Measurements from ENCODE around the gene TBXAS1. TPM values are rescaled to one million over a fixed set of nuclear protein-coding genes. Genes with fewer than 3 reads are reported as not detected.

The TBXAS1 gene
- total and polyA plus RNA-seq, 2 of the 8 experiments (the other 6 are each of a cell fraction or from before 2014, with no cell fraction given) = 0.86 to 2.1 TPM

GRCh38 chr7:139984642-139985539 is 155.8 kb downstream of the TBXAS1 start (continued):
- TF ChIP-seq TBP (IDR thresholded peaks at IDR 0.05; ENCODE audit: low read depth, low read length) = no peak
- TF ChIP-seq CHD2 (IDR thresholded peaks at IDR 0.05; ENCODE audit: low read length) = no peak
- TF ChIP-seq EP300 (IDR thresholded peaks at IDR 0.05; ENCODE audit: borderline replicate concordance in 1 of 2, low read depth in 2 of 2, low read length in 2 of 2) = no peak
- no peak for TF ChIP-seq SIX5 (IDR thresholded peaks at IDR 0.05; ENCODE audit: low read depth, low read length)
- no peak for TF ChIP-seq JUN (IDR thresholded peaks at IDR 0.05; ENCODE audit: low read depth, low read length)
- TF ChIP-seq RBBP5 (IDR thresholded peaks at IDR 0.05; ENCODE audit: borderline replicate concordance, low read depth, low read length) = no peak
- TF ChIP-seq SAP30 (IDR thresholded peaks at IDR 0.05; ENCODE audit: insufficient read depth, insufficient replicate concordance, low read length) = no peak
- no peak for TF ChIP-seq YY1 (IDR thresholded peaks at IDR 0.05; ENCODE audit: low read depth, low read length)
- TF ChIP-seq TCF12 (IDR thresholded peaks at IDR 0.05; ENCODE audit: low read depth, low read length) = no peak

Data from H1 (cell line).